HG03280 (cell line): ENCODE measurements around the gene CHKB.

Source experiments
- ATAC-seq: cut with Tn5 transposase; IDR thresholded peaks from one replicate; pipeline ENCODE4 v1.9.1; 2021; ENCODE audit warnings: mild to moderate bottlenecking, moderate library complexity; ENCODE audit not compliant: unreplicated experiment

Gene CHKB

GRCh38 chr22:50600538-50600937 is 17.9 kb upstream of the CHKB start, which contains the start of gene MAPK8IP2:
Gene MAPK8IP2 (plus strand): TSS chr22:50600793. CDS start chr22:50600819, 26 bp downstream.
- no peak for ATAC-seq

GRCh38 chr22:50599816-50600455 is 17.3 kb upstream of the CHKB start:
- no peak for ATAC-seq

GRCh38 chr22:50597097-50597496 is 14.4 kb upstream of the CHKB start:
- ATAC-seq = no peak

GRCh38 chr22:50595189-50595588 is 12.5 kb upstream of the CHKB start:
- ATAC-seq = no peak

GRCh38 chr22:50587407-50587806 is 4.8 kb upstream of the CHKB start:
- ATAC-seq = no peak

GRCh38 chr22:50586416-50586815 is 3.8 kb upstream of the CHKB start:
- no peak for ATAC-seq

GRCh38 chr22:50585781-50586180 is 3.1 kb upstream of the CHKB start:
- no peak for ATAC-seq

- ATAC-seq = no peak
Measured at GRCh38 chr22:50585238-50585637, 2.6 kb upstream of the CHKB start.

- ATAC-seq = no peak
Measured at GRCh38 chr22:50584106-50585096, 1.8 kb upstream of the CHKB start.

GRCh38 chr22:50583294-50583861 is 729 bp upstream of the CHKB start:
- peak; percentile 19 for ATAC-seq

- no peak for ATAC-seq
Measured at GRCh38 chr22:50581950-50582492, 628 bp downstream of the CHKB start.

- ATAC-seq = no peak
Measured at GRCh38 chr22:50581031-50581949, 1.4 kb downstream of the CHKB start.

- ATAC-seq = no peak
Measured at GRCh38 chr22:50579752-50580151, 2.9 kb downstream of the CHKB start.

GRCh38 chr22:50578776-50579310 is 3.8 kb downstream of the CHKB start:
- no peak for ATAC-seq

GRCh38 chr22:50577987-50578775 is 4.5 kb downstream of the CHKB start, which contains the start of gene CPT1B:
Gene CPT1B (minus strand): TSS chr22:50578427. CDS start chr22:50577915, 512 bp downstream.
- ATAC-seq = no peak

- ATAC-seq = no peak
Measured at GRCh38 chr22:50577697-50577986, 5.0 kb downstream of the CHKB start.

GRCh38 chr22:50576806-50577696 is 5.6 kb downstream of the CHKB start:
- no peak for ATAC-seq

GRCh38 chr22:50576070-50576469 is 6.6 kb downstream of the CHKB start:
- no peak for ATAC-seq
